ENCODE measurements around the gene P2RY11. TPM values are rescaled to one million over a fixed set of nuclear protein-coding genes. Genes with fewer than 3 reads are reported as not detected.

Gene P2RY11
- total RNA-seq, 1 donor from 2014 or later, result 19.3 TPM

DNA sequence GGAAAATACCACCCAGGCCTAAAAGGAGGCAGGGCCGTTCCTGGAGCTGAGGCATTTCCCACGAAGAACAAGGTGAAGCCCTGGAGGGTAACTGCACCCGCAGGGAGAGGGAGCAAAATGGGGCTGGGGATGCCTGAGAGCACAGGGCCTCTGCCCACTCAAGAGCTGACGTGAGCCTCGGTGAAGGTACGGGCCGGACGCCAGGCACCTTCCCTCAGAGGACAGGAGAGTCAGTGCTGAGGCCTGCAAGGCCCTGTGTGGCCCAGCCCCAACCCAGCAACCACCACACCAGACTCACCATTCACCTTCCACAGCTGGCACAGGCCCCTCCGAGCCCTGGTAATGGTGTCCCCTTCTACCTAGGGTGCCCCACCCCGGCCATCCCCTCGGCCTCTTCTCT lies 47.0 kb downstream of the P2RY11 start:
- peaks cover 54% of the 10 kb centered on the region for H3K36me3 ChIP-seq (ENCODE audit: insufficient read depth, low read length)
- no peaks in the 10 kb centered on the region for H3K4me1 ChIP-seq (ENCODE audit: insufficient read depth, low read length)
- H3K27me3 ChIP-seq (ENCODE audit: insufficient read depth, low read length), result no peaks in the 10 kb centered on the region
- H3K9me3 ChIP-seq (ENCODE audit: insufficient read depth, low read depth, low read length), result no peaks in the 10 kb centered on the region
- DNase-seq (ENCODE audit: low read depth) (no peak), FAIRE-seq (no peak)
- H2AFZ ChIP-seq (ENCODE audit: low read depth, low read length), result no peak overlapping the region
- no peak overlapping the region for H3K9ac ChIP-seq (ENCODE audit: low read length)
- TF ChIP-seq EZH2 (IDR thresholded peaks at IDR 0.05; ENCODE audit: insufficient read depth, low read length), result no peak
- TF ChIP-seq, protein P1, sequence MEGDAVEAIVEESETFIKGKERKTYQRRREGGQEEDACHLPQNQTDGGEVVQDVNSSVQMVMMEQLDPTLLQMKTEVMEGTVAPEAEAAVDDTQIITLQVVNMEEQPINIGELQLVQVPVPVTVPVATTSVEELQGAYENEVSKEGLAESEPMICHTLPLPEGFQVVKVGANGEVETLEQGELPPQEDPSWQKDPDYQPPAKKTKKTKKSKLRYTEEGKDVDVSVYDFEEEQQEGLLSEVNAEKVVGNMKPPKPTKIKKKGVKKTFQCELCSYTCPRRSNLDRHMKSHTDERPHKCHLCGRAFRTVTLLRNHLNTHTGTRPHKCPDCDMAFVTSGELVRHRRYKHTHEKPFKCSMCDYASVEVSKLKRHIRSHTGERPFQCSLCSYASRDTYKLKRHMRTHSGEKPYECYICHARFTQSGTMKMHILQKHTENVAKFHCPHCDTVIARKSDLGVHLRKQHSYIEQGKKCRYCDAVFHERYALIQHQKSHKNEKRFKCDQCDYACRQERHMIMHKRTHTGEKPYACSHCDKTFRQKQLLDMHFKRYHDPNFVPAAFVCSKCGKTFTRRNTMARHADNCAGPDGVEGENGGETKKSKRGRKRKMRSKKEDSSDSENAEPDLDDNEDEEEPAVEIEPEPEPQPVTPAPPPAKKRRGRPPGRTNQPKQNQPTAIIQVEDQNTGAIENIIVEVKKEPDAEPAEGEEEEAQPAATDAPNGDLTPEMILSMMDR (IDR thresholded peaks at IDR 0.05; ENCODE audit: insufficient read depth, low read depth, low read length), result no peak
- no peak overlapping the region for H3K4me3 ChIP-seq (ENCODE audit: insufficient read depth, low read depth, low read length)
- no peaks in the 10 kb centered on the region for H3K79me2 ChIP-seq (ENCODE audit: insufficient read depth, low read length)
- H3K4me1 Mint-ChIP-seq (ENCODE audit: low read depth, unreplicated experiment), result no peaks in the 10 kb centered on the region
- H3K27ac ChIP-seq (ENCODE audit: low read depth, low read length), result no peak overlapping the region
- no peak overlapping the region for H3K4me2 ChIP-seq (ENCODE audit: low read length)
- no peaks in the 10 kb centered on the region for H3K9me3 Mint-ChIP-seq (ENCODE audit: unreplicated experiment)
- H3K4me3 Mint-ChIP-seq (ENCODE audit: unreplicated experiment), result no peak overlapping the region
- peaks cover 8% of the 10 kb centered on the region for H4K20me1 ChIP-seq (ENCODE audit: insufficient read depth, low read length)
- H3K27me3 Mint-ChIP-seq (ENCODE audit: low read depth, unreplicated experiment), result no peaks in the 10 kb centered on the region
- H3K27ac Mint-ChIP-seq (ENCODE audit: unreplicated experiment), result no peak overlapping the region
- H3K36me3 Mint-ChIP-seq (ENCODE audit: low read depth, unreplicated experiment), result peaks cover 35% of the 10 kb centered on the region

DNA sequence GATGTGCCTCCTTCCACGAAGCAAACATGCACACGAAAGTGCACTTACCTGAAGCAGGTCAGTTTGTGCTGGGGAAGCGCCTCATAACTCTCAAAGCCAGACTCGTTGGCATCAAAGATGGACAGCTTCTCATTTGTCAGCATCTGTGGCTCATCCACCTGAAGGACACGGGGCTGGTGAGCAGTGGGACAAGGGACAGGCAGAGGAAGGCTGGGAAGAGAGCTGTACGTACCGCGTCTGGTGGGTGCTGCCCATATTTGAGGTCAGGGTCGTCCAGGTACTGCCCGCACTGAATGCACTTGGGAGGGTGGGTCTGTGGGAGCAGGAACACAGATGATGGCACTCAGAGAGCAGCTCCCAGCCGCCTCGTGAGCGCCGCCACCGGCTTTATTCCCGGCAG lies 48.1 kb downstream of the P2RY11 start:
- H3K9ac ChIP-seq (ENCODE audit: low read length), result no peak overlapping the region
- no peak overlapping the region for H2AFZ ChIP-seq (ENCODE audit: low read depth, low read length)
- H3K27ac ChIP-seq (ENCODE audit: low read depth, low read length), result no peak overlapping the region
- H3K27me3 Mint-ChIP-seq (ENCODE audit: low read depth, unreplicated experiment), result no peaks in the 10 kb centered on the region
- H3K27me3 ChIP-seq (ENCODE audit: insufficient read depth, low read length), result no peaks in the 10 kb centered on the region
- no peak overlapping the region for H3K4me3 ChIP-seq (ENCODE audit: insufficient read depth, low read depth, low read length)
- H3K9me3 Mint-ChIP-seq (ENCODE audit: unreplicated experiment), result no peaks in the 10 kb centered on the region
- peaks cover 6% of the 10 kb centered on the region for H4K20me1 ChIP-seq (ENCODE audit: insufficient read depth, low read length)
- H3K4me1 Mint-ChIP-seq (ENCODE audit: low read depth, unreplicated experiment), result no peaks in the 10 kb centered on the region
- peaks cover 28% of the 10 kb centered on the region for H3K36me3 Mint-ChIP-seq (ENCODE audit: low read depth, unreplicated experiment)
- TF ChIP-seq, protein P1 (IDR thresholded peaks at IDR 0.05; ENCODE audit: insufficient read depth, low read depth, low read length), result no peak
- no peak for TF ChIP-seq EZH2 (IDR thresholded peaks at IDR 0.05; ENCODE audit: insufficient read depth, low read length)
- H3K9me3 ChIP-seq (ENCODE audit: insufficient read depth, low read depth, low read length), result no peaks in the 10 kb centered on the region
- no peak overlapping the region for H3K4me3 Mint-ChIP-seq (ENCODE audit: unreplicated experiment)
- FAIRE-seq (no peak), DNase-seq (ENCODE audit: low read depth) (no peak)
- no peaks in the 10 kb centered on the region for H3K4me1 ChIP-seq (ENCODE audit: insufficient read depth, low read length)
- no peaks in the 10 kb centered on the region for H3K79me2 ChIP-seq (ENCODE audit: insufficient read depth, low read length)
- no peak overlapping the region for H3K4me2 ChIP-seq (ENCODE audit: low read length)
- H3K27ac Mint-ChIP-seq (ENCODE audit: unreplicated experiment), result no peak overlapping the region
- peaks cover 48% of the 10 kb centered on the region for H3K36me3 ChIP-seq (ENCODE audit: insufficient read depth, low read length)

DNA sequence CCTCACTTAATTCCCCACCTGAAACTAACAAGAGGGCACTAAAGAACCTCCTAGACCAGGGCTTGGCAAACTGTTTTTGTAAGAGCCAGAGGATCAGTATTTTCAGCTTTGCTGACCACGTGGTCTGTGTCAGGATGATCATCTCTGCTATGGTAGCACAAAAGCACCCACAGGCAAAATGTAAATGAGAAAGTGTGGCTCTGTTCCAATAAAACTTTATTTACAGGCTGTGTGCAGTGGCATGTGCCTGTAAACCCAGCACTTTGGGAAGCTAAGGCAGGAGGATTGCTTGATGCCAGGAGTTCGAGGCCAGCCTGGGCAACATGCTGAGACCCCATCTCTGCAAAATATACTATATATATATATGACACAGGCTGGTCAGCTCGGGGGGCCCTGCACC lies 52.0 kb downstream of the P2RY11 start:
- no peak for DNase-seq (ENCODE audit: low read depth)
- Mint-ChIP-seq H3K36me3 (ENCODE audit: low read depth, unreplicated experiment) (peaks cover 20% of the 10 kb centered on the region), H3K4me3 (ENCODE audit: unreplicated experiment) (no peak overlapping the region), H3K27me3 (ENCODE audit: low read depth, unreplicated experiment) (no peaks in the 10 kb centered on the region), H3K4me1 (ENCODE audit: low read depth, unreplicated experiment) (no peaks in the 10 kb centered on the region), H3K27ac (ENCODE audit: unreplicated experiment) (no peak overlapping the region), H3K9me3 (ENCODE audit: unreplicated experiment) (no peaks in the 10 kb centered on the region)
- FAIRE-seq, result no peak
- H3K4me3 ChIP-seq (ENCODE audit: insufficient read depth, low read depth, low read length), result no peak overlapping the region
- H3K9me3 ChIP-seq (ENCODE audit: insufficient read depth, low read depth, low read length), result no peaks in the 10 kb centered on the region
- peaks cover 38% of the 10 kb centered on the region for H3K36me3 ChIP-seq (ENCODE audit: insufficient read depth, low read length)
- TF ChIP-seq, protein P1 (IDR thresholded peaks at IDR 0.05; ENCODE audit: insufficient read depth, low read depth, low read length), result no peak
- TF ChIP-seq EZH2 (IDR thresholded peaks at IDR 0.05; ENCODE audit: insufficient read depth, low read length), result no peak
- H3K27me3 ChIP-seq (ENCODE audit: insufficient read depth, low read length), result no peaks in the 10 kb centered on the region
- no peak overlapping the region for H2AFZ ChIP-seq (ENCODE audit: low read depth, low read length)
- H3K27ac ChIP-seq (ENCODE audit: low read depth, low read length), result no peak overlapping the region
- H3K4me2 ChIP-seq (ENCODE audit: low read length), result no peak overlapping the region
- no peak overlapping the region for H3K9ac ChIP-seq (ENCODE audit: low read length)
- no peaks in the 10 kb centered on the region for H3K79me2 ChIP-seq (ENCODE audit: insufficient read depth, low read length)
- H3K4me1 ChIP-seq (ENCODE audit: insufficient read depth, low read length), result no peaks in the 10 kb centered on the region
- no peaks in the 10 kb centered on the region for H4K20me1 ChIP-seq (ENCODE audit: insufficient read depth, low read length)

Other genes with a start within 250 kb of the P2RY11 start
- gene OLFM2, start 175.2 kb upstream of the P2RY11 start, total RNA-seq, result 71.3 and 97.4 TPM in 2 replicates
- 22.2 and 28.0 TPM in 2 replicates for gene COL5A3, start 101.2 kb upstream of the P2RY11 start, total RNA-seq
- gene RDH8, start 98.2 kb upstream of the P2RY11 start, total RNA-seq, result not detected in 2 replicates
- gene SHFL, start 25.4 kb upstream of the P2RY11 start, total RNA-seq, result 73.5 and 86.8 TPM in 2 replicates
- 0.24 TPM in 1 of 2 replicates, not detected in the other for gene ANGPTL6, start 9.0 kb upstream of the P2RY11 start, total RNA-seq
- gene PPAN, start 5.3 kb upstream of the P2RY11 start, total RNA-seq, result 54.2 and 55.6 TPM in 2 replicates
- 207 and 215 TPM in 2 replicates for gene EIF3G, start 8.2 kb downstream of the P2RY11 start, total RNA-seq
- 42.6 and 50.6 TPM in 2 replicates for gene DNMT1, start 83.3 kb downstream of the P2RY11 start, total RNA-seq
- 15.7 and 16.8 TPM in 2 replicates for gene S1PR2, start 119.6 kb downstream of the P2RY11 start, total RNA-seq
- 57.8 and 60.3 TPM in 2 replicates for gene MRPL4, start 140.5 kb downstream of the P2RY11 start, total RNA-seq
- 9.3 and 11.0 TPM in 2 replicates for gene ICAM1, start 159.4 kb downstream of the P2RY11 start, total RNA-seq
- gene ICAM4, start 175.3 kb downstream of the P2RY11 start, total RNA-seq, result 0.20 TPM in 1 of 2 replicates, not detected in the other
- gene ICAM5, start 178.3 kb downstream of the P2RY11 start, total RNA-seq, result 0.07 and 0.31 TPM in 2 replicates
- 2.5 and 3.4 TPM in 2 replicates for gene ZGLP1, start 198.1 kb downstream of the P2RY11 start, total RNA-seq
- gene FDX2, start 204.3 kb downstream of the P2RY11 start, total RNA-seq, result 18.6 and 24.4 TPM in 2 replicates
- 27.5 and 29.6 TPM in 2 replicates for gene RAVER1, start 221.8 kb downstream of the P2RY11 start, total RNA-seq
- gene ICAM3, start 227.9 kb downstream of the P2RY11 start, total RNA-seq, result 10.9 and 12.4 TPM in 2 replicates

All from astrocyte (in vitro differentiated cells and primary cell).